Activated naive CD8-positive, alpha-beta T cell treated with anti-CD3 and anti-CD28 coated beads for 36 hours (primary cell): ENCODE results near the gene ZNF527. TPM values are rescaled to one million over a fixed set of nuclear protein-coding genes. Genes with fewer than 3 reads are reported as not detected.
"Not testable (repeated sequence)": the region's sequence is repeated elsewhere in the genome, so short reads cannot be mapped to it uniquely, and the experiment has no call there.

Source experiments
- DNase-seq: peaks from one replicate; pipeline ENCODE4 v3.0.0; 2021
- H3K27ac Mint-ChIP-seq: one replicate; pipeline ENCODE4 v1.8.0; 2022; ENCODE audit warnings: mild to moderate bottlenecking, moderate library complexity, mixed read lengths
- H3K27me3 Mint-ChIP-seq: one replicate; pipeline ENCODE4 v1.8.0; 2022; ENCODE audit warnings: mild to moderate bottlenecking, mixed read lengths
- H3K36me3 Mint-ChIP-seq: one replicate; pipeline ENCODE4 v1.8.0; 2021; ENCODE audit warnings: mild to moderate bottlenecking, mixed read lengths
- H3K4me1 Mint-ChIP-seq: one replicate; pipeline ENCODE4 v1.8.0; 2021; ENCODE audit warnings: mixed read lengths
- H3K4me3 Mint-ChIP-seq: one replicate; pipeline ENCODE4 v1.8.0; 2022; ENCODE audit warnings: mild to moderate bottlenecking, moderate library complexity, mixed read lengths
- H3K9me3 Mint-ChIP-seq: one replicate; pipeline ENCODE4 v1.8.0; 2022; ENCODE audit warnings: mixed read lengths
- total RNA-seq, 2 experiments: library from RNA; stranded (reverse); gene quantifications; one replicate each; pipeline ENCODE4 v1.2.3, GENCODE V29; 2021

The ZNF527 gene
- total RNA-seq, 2 experiments from 2014 or later, result 5.2 to 6.6 TPM

GRCh38 chr19:37401078-37401477 lies 30.2 kb downstream of the ZNF527 start:
- Mint-ChIP-seq H3K27me3 (no peaks in the 10 kb centered on the region), H3K4me1 (no peaks in the 10 kb centered on the region), H3K27ac (no peak overlapping the region), H3K36me3 (peaks cover 16% of the 10 kb centered on the region), H3K9me3 (peaks cover 67% of the 10 kb centered on the region), H3K4me3 (no peak overlapping the region)
- no peak for DNase-seq

GRCh38 chr19:37403403-37403802 lies 32.5 kb downstream of the ZNF527 start:
- Mint-ChIP-seq H3K27me3 (no peaks in the 10 kb centered on the region), H3K27ac (no peak overlapping the region), H3K9me3 (peaks cover 76% of the 10 kb centered on the region), H3K4me3 (no peak overlapping the region), H3K36me3 (peaks cover 19% of the 10 kb centered on the region), H3K4me1 (no peaks in the 10 kb centered on the region)
- DNase-seq, result no peak

GRCh38 chr19:37406140-37406846 lies 35.4 kb downstream of the ZNF527 start:
- Mint-ChIP-seq H3K36me3 (peaks cover 16% of the 10 kb centered on the region), H3K9me3 (peaks cover 68% of the 10 kb centered on the region)
- not testable (repeated sequence) for H3K27me3 Mint-ChIP-seq, DNase-seq, H3K4me1 Mint-ChIP-seq, H3K4me3 Mint-ChIP-seq, H3K27ac Mint-ChIP-seq

- Mint-ChIP-seq H3K4me3 (no peak overlapping the region), H3K9me3 (peaks cover 62% of the 10 kb centered on the region), H3K27me3 (no peaks in the 10 kb centered on the region), H3K4me1 (no peaks in the 10 kb centered on the region), H3K27ac (no peak overlapping the region), H3K36me3 (peaks cover 58% of the 10 kb centered on the region)
- DNase-seq, result no peak
These were observed 41.8 kb downstream of the ZNF527 start for GRCh38 chr19:37412700-37413099.

- Mint-ChIP-seq H3K27me3 (no peaks in the 10 kb centered on the region), H3K4me1 (no peaks in the 10 kb centered on the region), H3K4me3 (no peak overlapping the region), H3K27ac (no peak overlapping the region), H3K36me3 (peaks cover 65% of the 10 kb centered on the region), H3K9me3 (peaks cover 62% of the 10 kb centered on the region)
- DNase-seq, result no peak
These were observed 42.6 kb downstream of the ZNF527 start for GRCh38 chr19:37413313-37414084.

Other genes with a start within 250 kb of the ZNF527 start
- 1 to 10 TPM; 8.4 to 9.1 TPM for gene ZNF585A, start 198.4 kb upstream of the ZNF527 start, total RNA-seq
- gene ZNF585B, start 160.6 kb upstream of the ZNF527 start, total RNA-seq, result 1 to 10 TPM; 7.5 to 7.8 TPM
- 10 to 100 TPM in 1 of 2 experiments, 1 to 10 TPM in 1; 7.4 to 10.8 TPM for gene ZNF383, start 152.9 kb upstream of the ZNF527 start, total RNA-seq
- 1 to 10 TPM; 6.9 to 7.0 TPM for gene ZNF569, start 96.3 kb downstream of the ZNF527 start, total RNA-seq
- gene ZNF570, start 98.3 kb downstream of the ZNF527 start, total RNA-seq, result 1 to 10 TPM; 4.2 to 4.8 TPM
- 1 to 10 TPM; 3.9 to 4.8 TPM for gene ZNF793, start 135.8 kb downstream of the ZNF527 start, total RNA-seq
- 1 to 10 TPM; 2.5 to 2.7 TPM for gene ZNF571, start 223.7 kb downstream of the ZNF527 start, total RNA-seq
- under 1 TPM; 0.72 to 0.82 TPM for gene ZNF540, start 223.8 kb downstream of the ZNF527 start, total RNA-seq